Measurements from ENCODE around the gene GRM8.

GRCh38 chr7:126443951-126444350 lies 808.8 kb downstream of the GRM8 start:
- TF ChIP-seq, protein P1, sequence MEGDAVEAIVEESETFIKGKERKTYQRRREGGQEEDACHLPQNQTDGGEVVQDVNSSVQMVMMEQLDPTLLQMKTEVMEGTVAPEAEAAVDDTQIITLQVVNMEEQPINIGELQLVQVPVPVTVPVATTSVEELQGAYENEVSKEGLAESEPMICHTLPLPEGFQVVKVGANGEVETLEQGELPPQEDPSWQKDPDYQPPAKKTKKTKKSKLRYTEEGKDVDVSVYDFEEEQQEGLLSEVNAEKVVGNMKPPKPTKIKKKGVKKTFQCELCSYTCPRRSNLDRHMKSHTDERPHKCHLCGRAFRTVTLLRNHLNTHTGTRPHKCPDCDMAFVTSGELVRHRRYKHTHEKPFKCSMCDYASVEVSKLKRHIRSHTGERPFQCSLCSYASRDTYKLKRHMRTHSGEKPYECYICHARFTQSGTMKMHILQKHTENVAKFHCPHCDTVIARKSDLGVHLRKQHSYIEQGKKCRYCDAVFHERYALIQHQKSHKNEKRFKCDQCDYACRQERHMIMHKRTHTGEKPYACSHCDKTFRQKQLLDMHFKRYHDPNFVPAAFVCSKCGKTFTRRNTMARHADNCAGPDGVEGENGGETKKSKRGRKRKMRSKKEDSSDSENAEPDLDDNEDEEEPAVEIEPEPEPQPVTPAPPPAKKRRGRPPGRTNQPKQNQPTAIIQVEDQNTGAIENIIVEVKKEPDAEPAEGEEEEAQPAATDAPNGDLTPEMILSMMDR (conservative IDR thresholded peaks at IDR 0.05; ENCODE audit: low read length), result no peak
- no peak for TF ChIP-seq EZH2phosphoT487 (IDR thresholded peaks at IDR 0.05; ENCODE audit: borderline replicate concordance)
